Panc1 (cell line): Measurements from ENCODE around the gene SLC35C1. TPM values are rescaled to one million over a fixed set of nuclear protein-coding genes. Genes with fewer than 3 reads are reported as not detected.

ENCODE experiments used
- ATAC-seq: fragments of 200-7000 bp; cut with Tn5 transposase; 2 replicates; pipeline ENCODE4 v1.9.1; 2020; ENCODE audit warnings: mild to moderate bottlenecking, moderate library complexity
- BruUV-seq: library from RNA; stranded (reverse); fragments of 400-500 nt; replicated peaks from 2 replicates; lab custom pipeline; 2021; lab: Mats Ljungman, UMichigan
- CTCF ChIA-PET: fragments of 300-600 bp; sonication (Branson Sonifier 250); formaldehyde crosslinking; loops from one replicate; lab custom pipeline; 2022; ENCODE audit warnings: antibody characterized with exemption; lab: Charles Lee
- POLR2A ChIA-PET: fragments of 300-600 bp; sonication (Branson Sonifier 250); formaldehyde crosslinking; loops from one replicate; lab custom pipeline; 2022; ENCODE audit warnings: antibody characterized with exemption; lab: Charles Lee
- DNase-seq: peaks from one replicate; pipeline ENCODE4 v3.0.0-alpha.2; 2010; ENCODE audit warnings: low read depth, low spot score
- H3K27ac ChIP-seq: 2 replicates; pipeline ENCODE4 v1.5.1; 2011; ENCODE audit warnings: mild to moderate bottlenecking, low read length, inconsistent platforms
- H3K27me3 ChIP-seq: fragments of 200-500 bp; sonication (Bioruptor generic); 2 replicates; pipeline ENCODE4 v1.6.0; 2014; ENCODE audit warnings: low read length, inconsistent platforms; ENCODE audit not compliant: control insufficient read depth, insufficient read depth
- H3K36me3 ChIP-seq: fragments of 200-500 bp; sonication (Bioruptor generic); 2 replicates; pipeline ENCODE4 v1.5.1; 2014; ENCODE audit warnings: inconsistent platforms, mild to moderate bottlenecking, low read length, moderate library complexity; ENCODE audit not compliant: control insufficient read depth, insufficient read depth
- H3K4me1 ChIP-seq: 2 replicates; pipeline ENCODE4 v1.5.1; 2011; ENCODE audit warnings: inconsistent platforms, mild to moderate bottlenecking, low read length, moderate library complexity; ENCODE audit not compliant: control insufficient read depth, insufficient read depth
- H3K4me3 ChIP-seq, 2 experiments: 2 replicates each; pipeline ENCODE4 v1.5.1; 2011 to 2012; ENCODE audit warnings: low read depth in 2 of 2, low read length in 2 of 2, mild to moderate bottlenecking in 2 of 2, inconsistent platforms in 1 of 2, moderate library complexity in 1 of 2
- H3K9me3 ChIP-seq: fragments of 200-500 bp; sonication (Bioruptor generic); 2 replicates; pipeline ENCODE4 v1.5.1; 2014; ENCODE audit warnings: low read depth, mild to moderate bottlenecking, inconsistent platforms, low read length, moderate library complexity; ENCODE audit not compliant: control insufficient read depth, insufficient read depth
- CTCF ChIP-seq: fragments of 450-650 bp; IDR thresholded peaks from 2 replicates; pipeline ENCODE4 v1.5.1; 2017; ENCODE audit warnings: mild to moderate bottlenecking
- POLR2AphosphoS5 ChIP-seq: IDR thresholded peaks from 2 replicates; pipeline ENCODE4 v1.6.1; 2012; ENCODE audit warnings: mild to moderate bottlenecking, low read depth, low read length, moderate library complexity
- REST ChIP-seq, 2 experiments: IDR thresholded peaks; 2 replicates each; pipeline ENCODE4 v1.6.1; 2011 to 2012; ENCODE audit warnings: low read depth in 2 of 2, control low read depth in 1 of 2, low read length in 1 of 2, mild to moderate bottlenecking in 1 of 2, moderate library complexity in 1 of 2; ENCODE audit not compliant: insufficient read depth in 1 of 2
- SIN3A ChIP-seq: IDR thresholded peaks from 2 replicates; pipeline ENCODE4 v1.6.1; 2012; ENCODE audit warnings: low read depth, mild to moderate bottlenecking, low read length, moderate library complexity, borderline replicate concordance; ENCODE audit not compliant: insufficient read depth
- TCF7L2 ChIP-seq: IDR thresholded peaks from 2 replicates; pipeline ENCODE4 v1.6.1; 2011; ENCODE audit warnings: mild to moderate bottlenecking, low read depth, low read length, inconsistent platforms
- in situ Hi-C: cut with HindIII; loops from 2 replicates; pipeline ENCODE4 v1.10.0; 2016; ENCODE audit warnings: low sequenced_read_pairs, low pct_unique_long_range_greater_than_20kb
- intact Hi-C: fragments of 100-400 bp; cut with micrococcal nuclease; formaldehyde crosslinking; loops from one replicate; pipeline ENCODE4 v1.10.0; 2022; ENCODE audit not compliant: unreplicated experiment
- total RNA-seq: library from RNA; stranded (reverse); gene quantifications from one replicate; pipeline ENCODE4 v1.2.1, GENCODE V29; 2021; ENCODE audit not compliant: unreplicated experiment

SLC35C1 gene
- total RNA-seq, 1 experiment from 2014 or later = 13.4 TPM

- ChIA-PET CTCF (interaction anchor here (1.0 to 1.2 kb wide), 2 partner anchors 17 to 27 kb away, joined by 3 read pairs; no protein-coding TSS in a partner anchor), POLR2A (no interaction called here)
- Histone ChIP-seq H3K27me3 (peaks cover 7% of the 10 kb centered on the region; the same call in 1 of the 2 replicates), H3K36me3 (no peaks in the 10 kb centered on the region; the same call in 1 of the 2 replicates), H3K9me3 (no peaks in the 10 kb centered on the region), H3K4me1 (peaks cover 4% of the 10 kb centered on the region), H3K4me3 (peak overlapping the region; percentile 24 to 38), H3K27ac (no peak overlapping the region)
- BruUV-seq = no TSS peak
- in situ Hi-C loops (no loop called here), intact Hi-C loops (no loop called here)
- ATAC-seq (peak; percentile 66), DNase-seq (peak; percentile 54)
- no peak for TF ChIP-seq POLR2AphosphoS5
- TF ChIP-seq TCF7L2 = peak; percentile 63
- no peak for TF ChIP-seq SIN3A
- TF ChIP-seq CTCF = peak; percentile 98
- TF ChIP-seq REST (IDR thresholded peaks at IDR 0.05; ENCODE audit: insufficient read depth in 1 of 2, low read depth in 2 of 2, low read length in 1 of 2) = no peak
These were observed 38.4 kb downstream of the SLC35C1 start for GRCh38 chr11:45843158-45843924.

GRCh38 chr11:45844822-45845578 is 40.1 kb downstream of the SLC35C1 start:
- in situ Hi-C loops = no loop called here
- Histone ChIP-seq H3K27ac (no peak overlapping the region), H3K36me3 (no peaks in the 10 kb centered on the region; the same call in 1 of the 2 replicates), H3K27me3 (peaks cover 7% of the 10 kb centered on the region; the same call in 1 of the 2 replicates), H3K9me3 (no peaks in the 10 kb centered on the region), H3K4me1 (peaks cover 10% of the 10 kb centered on the region), H3K4me3 (no peak overlapping the region)
- ATAC-seq = no peak
- intact Hi-C loops = no loop called here
- BruUV-seq = no TSS peak
- no peak for TF ChIP-seq POLR2AphosphoS5
- TF ChIP-seq CTCF = no peak
- no peak for TF ChIP-seq SIN3A
- TF ChIP-seq REST (IDR thresholded peaks at IDR 0.05; ENCODE audit: insufficient read depth in 1 of 2, low read depth in 2 of 2, low read length in 1 of 2) = no peak
- TF ChIP-seq TCF7L2 = no peak
- ChIA-PET POLR2A (interaction anchor here (0.6 kb wide), 1 partner anchor 73 kb away, joined by 3 read pairs; the partner anchor contains the start of gene PEX16), CTCF (interaction anchor here (0.6 to 0.7 kb wide), 2 partner anchors 105 to 143 kb away, joined by 3 to 6 read pairs; no protein-coding TSS in a partner anchor)
- no peak for DNase-seq
